NCI-H446 treated with DMSO at 0.1 percent for 48 hours (cell line): ENCODE results near the gene SUPT3H.

Experiments used
- DNase-seq: peaks from one replicate; lab custom pipeline; 2025; lab: John Stamatoyannopoulos, UW

Gene SUPT3H

DNA sequence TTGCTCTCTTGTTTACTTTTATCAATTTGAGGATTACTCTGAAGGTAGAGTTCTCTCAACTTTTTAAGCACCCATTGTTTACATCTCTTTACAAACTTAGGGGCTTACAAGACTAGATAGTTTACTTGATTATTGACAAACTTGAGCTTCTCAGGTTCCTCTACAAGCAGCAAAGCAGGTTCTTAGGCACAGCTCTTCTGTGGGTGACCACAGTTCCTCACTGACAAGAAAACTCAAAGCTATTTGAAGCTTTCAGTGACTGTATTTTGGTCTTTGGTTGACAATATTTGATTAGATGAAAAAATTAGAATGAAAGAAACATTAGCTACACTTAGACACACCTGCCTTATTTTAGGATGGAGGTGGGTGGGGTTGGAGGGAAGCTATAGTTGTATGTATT, 376.9 kb downstream of the SUPT3H start:
- DNase-seq, result no peak

GRCh38 chr6:44999066-44999465, 378.7 kb downstream of the SUPT3H start:
- no peak for DNase-seq

GRCh38 chr6:44995486-44996132, 382.1 kb downstream of the SUPT3H start:
- DNase-seq, result no peak

DNA sequence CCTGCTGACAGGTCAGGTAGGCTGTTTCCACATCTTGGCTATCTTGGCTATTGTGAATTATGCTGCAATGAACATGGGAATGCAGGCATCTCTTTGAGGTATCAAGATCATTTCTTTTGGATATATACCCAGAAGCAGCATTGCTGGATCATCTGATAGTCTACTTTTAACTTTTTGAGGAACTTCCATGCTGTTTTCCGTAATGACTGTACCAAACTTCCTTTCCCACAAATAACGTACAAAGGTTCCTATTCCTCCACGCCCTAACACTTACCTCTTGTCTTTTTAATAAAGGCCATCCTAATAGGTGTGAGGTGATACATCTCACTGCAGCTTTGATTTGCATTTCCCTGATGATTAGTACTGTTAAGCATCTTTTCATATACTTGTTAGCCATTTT, 388.3 kb downstream of the SUPT3H start:
- DNase-seq, result no peak

DNA sequence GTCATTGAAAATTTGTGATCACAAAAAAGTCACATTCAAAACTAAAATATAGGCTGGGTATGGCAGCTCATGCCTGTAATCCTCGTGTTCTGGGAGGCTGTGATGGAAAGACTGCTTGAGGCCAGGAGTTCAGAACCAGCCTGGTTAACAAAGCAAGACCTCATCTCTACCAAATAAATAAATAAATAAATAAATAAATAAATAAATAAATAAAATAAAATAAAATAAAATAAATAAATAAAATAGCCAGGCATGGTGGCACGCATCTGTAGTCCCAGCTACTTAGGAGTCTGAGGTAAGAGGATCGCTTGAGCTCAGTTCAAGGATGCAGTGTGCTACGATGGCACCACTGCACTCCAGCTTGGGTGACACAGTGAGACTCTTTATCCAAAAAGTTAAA, 392.7 kb downstream of the SUPT3H start:
- DNase-seq, result no peak

- DNase-seq, result no peak
Observed at GRCh38 chr6:44983467-44984365, 394.0 kb downstream of the SUPT3H start.

DNA sequence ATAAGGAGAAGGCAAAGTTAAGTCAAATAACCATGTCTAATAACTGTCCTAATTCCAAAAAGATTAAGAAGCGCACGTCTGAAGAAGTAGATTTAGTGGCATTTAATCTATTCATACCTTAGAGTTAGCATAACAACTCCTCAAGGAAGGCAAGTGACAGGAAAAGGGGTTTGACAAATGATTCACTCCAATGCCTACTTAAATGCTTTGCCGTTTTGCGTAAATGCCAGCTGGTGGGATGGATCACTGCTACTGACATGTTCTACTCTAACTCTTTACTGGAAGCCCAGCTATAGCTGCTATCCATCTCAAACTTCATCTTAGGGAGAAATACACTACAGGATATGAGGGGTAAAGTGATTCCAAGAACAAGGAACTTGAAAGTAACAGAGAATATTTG, 396.9 kb downstream of the SUPT3H start:
- DNase-seq, result no peak

DNA sequence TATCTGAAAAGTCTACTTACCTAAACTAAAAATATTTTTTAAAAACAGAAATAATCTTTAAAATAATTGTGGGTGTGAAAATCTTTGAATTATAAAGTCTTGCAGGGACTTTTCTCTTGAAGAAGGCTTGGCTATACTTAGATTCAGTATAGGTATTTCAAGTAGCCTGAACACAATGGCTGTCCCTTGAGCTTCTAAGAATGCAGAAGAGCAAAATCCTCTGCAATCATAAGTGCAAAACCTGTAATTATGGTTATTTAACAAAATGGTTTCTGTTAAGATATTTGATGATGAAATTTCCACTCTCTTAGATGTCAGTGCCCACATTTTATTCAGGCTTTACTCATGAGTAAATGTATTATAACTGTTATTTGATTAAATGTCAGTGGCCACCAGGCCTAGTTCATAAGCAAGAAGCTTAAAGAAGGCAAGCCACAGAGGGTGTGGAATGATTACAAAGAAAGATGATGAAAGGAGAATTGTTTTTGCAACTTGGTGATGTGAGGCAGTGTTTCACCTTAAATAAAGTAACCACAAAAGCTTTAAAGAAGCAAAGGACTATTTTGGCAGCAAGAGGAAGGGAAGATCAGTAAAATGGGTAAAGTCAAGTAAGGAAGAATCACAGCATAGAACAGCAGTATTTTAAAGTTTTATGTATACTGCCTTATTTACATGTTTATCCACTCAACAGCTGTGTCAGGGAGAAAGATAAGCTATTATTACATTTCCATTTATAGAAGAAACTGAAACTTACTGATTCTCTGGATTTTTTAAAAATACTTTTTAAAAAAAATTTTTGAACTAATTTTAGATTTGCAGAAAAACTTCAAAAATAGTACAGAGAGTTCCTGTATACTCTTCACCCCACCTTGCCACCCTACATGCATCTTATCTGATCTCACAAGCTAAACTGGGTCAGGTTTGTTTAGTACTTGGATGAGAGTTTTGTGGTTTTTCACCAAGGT, 400.8 kb downstream of the SUPT3H start:
- no peak for DNase-seq

GRCh38 chr6:44974511-44974910, 403.2 kb downstream of the SUPT3H start:
- no peak for DNase-seq

DNA sequence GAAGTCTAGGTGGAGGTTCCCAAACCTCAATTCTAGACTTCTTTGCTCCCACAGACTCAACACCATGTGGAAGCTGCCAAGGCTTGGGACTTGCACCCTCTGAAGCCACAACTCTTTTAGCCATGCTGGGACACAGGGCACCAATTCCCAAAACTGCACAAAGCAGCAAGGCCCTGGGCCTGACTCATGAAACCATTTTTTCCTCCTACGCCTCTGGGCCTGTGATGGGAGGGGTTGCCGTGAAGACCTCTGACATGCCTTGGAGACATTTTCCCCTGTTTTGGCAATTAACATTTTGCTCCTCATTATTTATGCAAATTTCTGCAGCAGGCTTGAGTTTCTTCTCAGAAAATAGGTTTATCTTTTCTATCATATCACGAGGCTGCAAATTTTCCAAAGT, 405.0 kb downstream of the SUPT3H start:
- no peak for DNase-seq

- no peak for DNase-seq
Observed at GRCh38 chr6:44969446-44970185, 408.1 kb downstream of the SUPT3H start.

DNA sequence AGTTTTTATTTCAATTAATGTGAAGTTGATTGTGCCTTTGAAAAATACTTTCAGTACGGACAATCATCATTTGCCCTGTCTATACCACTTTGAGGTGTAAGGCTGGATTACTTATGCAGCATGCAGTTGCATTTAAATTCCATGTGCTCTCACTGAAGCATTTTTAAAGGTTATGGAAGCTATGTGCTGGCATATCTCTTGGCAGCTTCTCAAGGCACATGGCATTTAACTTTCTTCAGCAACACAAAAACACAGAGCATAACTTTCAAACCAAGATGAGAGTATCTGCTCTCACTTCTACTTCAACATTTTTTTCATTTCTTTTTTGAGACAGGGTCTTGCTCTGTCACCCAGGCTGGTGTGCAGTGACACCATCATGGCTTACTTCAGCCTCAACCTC, 410.3 kb downstream of the SUPT3H start:
- DNase-seq, result no peak

GRCh38 chr6:44966449-44967092, 411.2 kb downstream of the SUPT3H start:
- DNase-seq, result no peak

- no peak for DNase-seq
Observed at GRCh38 chr6:44965708-44966107, 412.0 kb downstream of the SUPT3H start.

GRCh38 chr6:44960898-44961297, 416.8 kb downstream of the SUPT3H start:
- no peak for DNase-seq

DNA sequence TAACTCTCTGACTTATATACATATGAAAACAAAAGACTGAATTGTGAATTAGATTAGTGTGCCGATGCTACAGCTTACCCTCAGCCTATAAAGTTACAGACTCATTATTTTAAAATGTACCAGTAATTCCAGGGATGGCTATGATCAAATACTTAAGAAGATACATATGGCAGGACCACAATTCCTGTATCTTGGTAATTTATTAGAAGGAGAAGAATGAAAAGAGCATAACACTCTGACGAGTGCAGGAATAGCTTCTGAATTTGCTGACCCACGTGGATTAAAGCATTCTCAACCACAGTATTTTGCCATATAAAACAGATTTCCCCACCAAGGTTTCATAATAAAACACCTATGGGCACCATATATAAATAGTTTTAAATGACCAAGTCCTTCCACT, 418.1 kb downstream of the SUPT3H start:
- no peak for DNase-seq

GRCh38 chr6:44957156-44957555, 420.6 kb downstream of the SUPT3H start:
- DNase-seq, result no peak

GRCh38 chr6:44956396-44956795, 421.3 kb downstream of the SUPT3H start:
- DNase-seq, result no peak

DNA sequence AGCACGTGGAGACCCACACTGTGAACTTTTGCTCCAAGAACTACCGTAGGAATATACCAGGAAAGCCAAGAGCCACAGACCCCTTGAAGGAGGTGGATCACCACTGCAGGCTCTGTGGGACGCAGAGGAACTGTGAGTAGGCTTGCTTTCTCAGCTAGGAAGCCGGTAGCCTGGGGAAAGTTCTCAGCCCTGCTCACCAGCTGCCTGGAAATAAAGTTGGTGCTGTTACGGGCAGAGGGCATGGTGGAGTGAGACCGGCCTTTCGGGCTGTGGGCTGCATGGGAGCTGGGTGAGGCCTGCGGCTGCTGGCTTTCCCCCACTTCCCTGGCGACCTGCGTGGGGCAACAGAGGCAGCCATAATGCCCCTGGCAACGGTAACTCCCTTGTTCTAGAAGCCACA, 422.6 kb downstream of the SUPT3H start:
- no peak for DNase-seq

DNA sequence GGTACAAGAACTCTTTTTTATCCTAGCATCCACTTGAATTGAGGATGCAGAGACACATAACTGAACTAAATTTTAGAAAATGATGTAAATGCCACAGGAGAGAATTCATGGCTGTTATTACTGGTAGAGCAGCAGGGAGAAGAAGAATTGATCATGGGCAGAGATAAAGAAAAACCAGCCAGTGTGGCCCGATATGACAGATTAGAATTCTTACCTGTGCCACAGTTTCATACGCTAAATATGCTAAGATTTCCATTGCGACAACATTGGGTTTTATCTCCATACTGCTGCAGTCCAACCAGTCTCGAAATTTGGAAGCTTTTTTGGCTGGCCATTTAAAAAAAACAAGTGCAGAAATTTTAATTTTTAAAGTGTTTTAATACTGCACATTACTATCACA, 423.5 kb downstream of the SUPT3H start:
- DNase-seq, result no peak

- DNase-seq, result no peak
Observed at GRCh38 chr6:44951253-44951747, 426.4 kb downstream of the SUPT3H start.
